ENCODE results near the gene MMP20.

Gene MMP20

DNA sequence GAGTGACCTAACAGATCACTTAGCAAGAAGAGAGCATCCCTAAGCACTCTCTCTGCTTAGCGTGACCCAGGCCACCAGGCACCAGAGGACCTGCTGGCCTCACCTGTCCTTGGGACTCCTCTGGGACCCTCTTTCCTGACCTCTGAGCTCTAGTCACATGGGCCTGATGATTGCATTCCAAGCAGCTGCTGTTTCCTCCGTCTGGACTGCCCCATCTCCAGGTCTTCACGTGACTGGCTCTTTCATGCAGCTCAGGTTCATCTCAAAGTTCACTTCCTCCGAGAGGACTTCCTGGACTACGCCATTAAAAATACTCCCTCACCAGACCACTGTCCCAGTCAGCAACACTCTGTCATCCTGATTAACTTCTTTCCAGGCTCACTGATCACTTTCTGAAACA is 2.9 kb downstream of the MMP20 start:
- no peak for DNase-seq

DNA sequence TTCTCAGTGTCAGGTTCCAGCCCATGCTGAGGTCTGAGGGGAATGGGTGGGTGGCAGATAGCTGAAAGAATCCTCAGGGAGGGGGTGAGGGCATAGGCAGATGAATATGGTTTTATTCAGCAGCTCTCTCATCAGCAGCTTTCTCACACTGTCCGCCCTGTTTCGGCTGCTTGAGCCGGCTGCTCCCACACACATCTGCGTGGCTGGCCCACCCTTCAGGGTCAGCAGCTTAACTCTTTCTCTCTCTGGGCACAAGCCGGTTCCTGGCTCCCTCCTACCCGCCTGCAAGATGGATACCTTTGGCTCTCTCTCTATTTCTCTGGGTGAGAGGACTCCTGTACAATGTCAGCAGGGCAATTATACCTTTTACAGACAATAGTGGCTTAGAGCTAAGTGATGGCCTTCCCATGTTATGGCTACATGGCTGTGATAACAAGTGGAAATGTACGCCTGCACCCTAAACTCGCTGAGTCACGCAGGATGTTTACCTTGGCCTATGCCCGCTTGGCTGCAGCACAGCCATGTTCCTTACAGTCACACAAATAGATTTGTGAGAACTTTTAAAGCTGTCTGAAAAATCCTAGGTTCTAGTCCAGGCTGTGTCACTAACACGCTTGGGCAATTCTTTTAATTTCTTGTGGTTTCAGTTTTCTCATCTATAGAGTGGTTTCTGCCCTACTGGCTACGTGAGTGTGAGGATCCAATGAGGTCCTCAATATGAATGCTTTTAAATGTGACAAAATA is 4.1 kb downstream of the MMP20 start:
- no peak for DNase-seq

- DNase-seq = no peak
These were observed 5.0 kb downstream of the MMP20 start for GRCh38 chr11:102620179-102620578.

GRCh38 chr11:102617466-102618008 is 7.6 kb downstream of the MMP20 start:
- no peak for DNase-seq

DNA sequence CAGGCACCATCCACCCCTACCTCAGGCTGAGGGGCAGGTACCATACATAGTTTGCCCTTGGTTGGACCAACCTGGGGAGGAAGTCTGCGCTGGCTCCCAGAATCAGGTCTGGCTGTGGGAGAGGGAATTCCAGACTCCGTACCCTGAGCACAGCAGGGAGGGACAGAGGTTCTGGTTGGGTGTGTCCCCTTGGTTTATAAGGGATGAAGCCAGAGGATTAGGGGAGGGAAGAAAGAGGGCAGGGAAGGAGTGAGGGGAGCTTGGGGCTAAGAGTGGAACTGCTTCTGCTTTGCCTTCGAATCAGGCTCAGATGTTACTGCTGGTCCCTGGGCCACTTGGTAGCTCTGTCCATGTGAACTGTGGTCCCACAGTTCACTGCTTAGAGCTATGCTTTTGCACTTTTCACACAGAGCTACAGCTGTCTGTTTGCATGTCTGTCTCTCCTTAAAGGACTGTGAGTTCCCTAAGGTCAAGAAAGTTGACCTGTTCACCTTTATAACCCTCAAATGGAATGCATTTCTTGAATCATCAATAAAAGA is 9.2 kb downstream of the MMP20 start:
- DNase-seq = no peak

DNA sequence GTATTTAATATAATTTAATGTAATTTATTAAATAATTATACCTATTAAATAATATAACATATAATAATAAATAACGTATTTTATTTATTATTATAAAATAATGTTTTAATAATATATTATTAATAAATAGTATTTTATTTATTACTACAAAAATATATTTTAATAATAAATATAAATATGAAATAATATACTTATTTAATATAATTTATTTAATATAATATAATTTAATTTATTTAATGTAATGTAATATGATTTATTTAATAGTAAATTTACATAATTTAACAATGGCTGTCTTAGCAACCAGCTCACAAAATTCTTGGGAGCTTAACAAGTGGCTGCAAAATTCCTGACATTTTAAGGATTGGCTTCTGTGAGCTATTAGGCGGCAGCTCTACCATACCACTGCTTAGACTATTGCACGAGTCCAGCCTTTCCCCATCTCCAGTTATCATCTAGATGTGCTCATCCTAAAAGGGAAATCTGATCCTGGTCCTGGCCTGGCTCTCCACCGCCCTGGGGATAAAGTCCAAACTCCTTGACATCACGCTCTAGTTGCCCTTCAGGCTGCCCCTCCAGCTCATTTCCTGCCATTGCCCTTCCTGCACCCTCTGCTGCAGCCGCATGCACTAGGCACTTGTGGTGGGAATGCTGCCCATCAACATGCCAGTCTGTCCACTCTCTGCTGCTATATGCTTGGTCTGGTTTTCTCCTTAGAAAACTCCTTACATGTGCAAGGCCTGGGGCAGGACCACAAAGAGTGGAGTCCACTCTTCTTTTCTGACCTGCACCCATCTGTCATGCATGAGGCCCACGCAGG is 9.8 kb downstream of the MMP20 start:
- no peak for DNase-seq

DNA sequence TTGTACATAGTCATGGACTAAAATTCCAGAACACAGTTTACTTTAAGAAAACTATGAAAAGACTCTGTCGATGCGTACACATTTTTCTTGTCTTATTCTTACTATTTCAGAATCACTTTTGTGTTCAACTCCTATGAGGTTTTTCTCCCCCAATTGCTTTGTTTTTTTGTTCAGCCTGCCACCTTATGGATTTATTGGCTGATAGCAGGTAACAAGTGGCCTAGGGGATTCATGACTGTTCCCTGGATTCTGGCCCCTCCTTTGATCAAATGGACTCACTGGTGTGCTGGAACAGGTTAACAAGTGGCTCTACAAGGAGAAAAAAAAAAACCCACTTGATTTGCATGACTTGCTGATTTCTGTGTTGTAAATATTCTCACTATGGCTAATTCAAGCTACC is 10.6 kb downstream of the MMP20 start:
- no peak for DNase-seq

DNA sequence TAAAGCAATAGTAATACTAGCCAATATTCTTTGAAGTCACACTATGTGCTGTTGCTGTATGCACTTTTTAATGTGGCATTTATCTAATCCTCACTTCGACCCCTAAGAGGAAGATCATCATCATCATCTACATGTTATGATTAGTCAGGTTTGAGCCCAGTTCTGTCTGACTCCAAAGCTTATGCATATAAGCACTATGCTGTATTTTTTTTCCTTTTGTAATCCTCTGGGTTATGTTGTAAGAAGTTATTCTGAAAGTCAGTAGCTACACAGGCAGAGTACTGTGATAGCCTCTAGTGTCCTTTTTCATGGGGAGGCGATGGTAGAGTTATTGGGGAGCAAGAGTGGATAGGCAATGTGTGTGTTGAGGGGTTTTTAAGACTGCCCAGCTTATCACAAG is 11.1 kb downstream of the MMP20 start:
- DNase-seq = no peak

GRCh38 chr11:102613450-102613849 is 11.7 kb downstream of the MMP20 start:
- no peak for DNase-seq

- DNase-seq = no peak
These were observed 13.8 kb downstream of the MMP20 start for GRCh38 chr11:102611291-102611690.

DNA sequence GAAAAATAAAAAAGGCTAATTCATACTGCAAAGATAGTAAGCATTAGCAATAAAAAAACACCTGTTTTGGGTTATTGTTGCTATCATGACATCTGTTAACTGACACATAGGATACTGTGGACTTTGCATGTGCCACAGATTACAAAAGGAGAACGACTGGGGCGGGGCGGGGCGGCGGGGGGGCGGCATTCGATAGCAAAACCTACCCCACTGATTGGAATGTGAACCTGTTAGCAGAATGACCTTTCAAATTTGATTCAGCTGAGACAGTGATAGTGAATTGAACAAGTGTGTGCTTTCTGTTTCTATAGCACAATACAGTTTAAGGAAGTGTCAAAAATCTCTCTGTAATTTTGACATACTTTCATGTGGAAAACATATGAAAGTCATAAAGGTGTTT is 14.9 kb downstream of the MMP20 start:
- no peak for DNase-seq

DNA sequence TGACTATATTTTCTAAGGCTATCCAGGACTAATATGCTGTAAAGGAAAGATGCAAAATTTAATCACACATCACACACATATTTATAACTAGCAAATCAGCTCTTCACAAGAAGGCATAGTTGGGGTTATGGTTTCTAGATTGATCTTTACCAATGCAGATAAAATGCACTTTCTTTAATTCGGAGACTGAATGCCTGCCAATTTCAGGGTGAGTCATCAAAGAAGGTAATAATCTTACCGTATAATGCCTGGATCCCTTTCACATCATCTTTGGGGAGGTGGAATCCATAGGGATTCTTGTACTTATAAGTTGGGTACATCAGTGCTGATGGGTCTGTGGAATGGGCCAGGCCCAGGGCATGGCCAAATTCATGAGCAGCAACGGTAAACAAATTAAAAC is 16.4 kb downstream of the MMP20 start:
- no peak for DNase-seq

- DNase-seq = no peak
These were observed 20.3 kb downstream of the MMP20 start for GRCh38 chr11:102604875-102605274.

DNA sequence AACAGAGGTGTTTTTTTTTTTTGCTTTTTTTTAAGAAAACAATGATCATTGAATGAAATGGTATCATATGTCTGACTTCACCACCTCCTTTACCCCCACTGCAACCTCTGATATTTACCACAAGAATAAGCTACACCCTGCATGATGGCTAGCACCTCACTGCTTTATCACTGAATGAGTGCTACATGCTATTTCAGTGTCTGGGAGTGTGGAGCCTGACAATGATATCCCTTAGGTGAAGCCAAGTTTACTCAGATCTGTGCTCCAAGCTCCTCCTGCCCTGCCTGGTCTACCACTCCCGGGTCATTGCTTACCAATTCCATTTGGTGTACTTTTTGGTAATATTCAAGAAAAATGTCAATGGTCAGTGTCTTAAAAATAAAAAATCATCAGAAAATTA is 21.1 kb downstream of the MMP20 start:
- no peak for DNase-seq

- DNase-seq = no peak
These were observed 21.6 kb downstream of the MMP20 start for GRCh38 chr11:102603576-102603975.

DNA sequence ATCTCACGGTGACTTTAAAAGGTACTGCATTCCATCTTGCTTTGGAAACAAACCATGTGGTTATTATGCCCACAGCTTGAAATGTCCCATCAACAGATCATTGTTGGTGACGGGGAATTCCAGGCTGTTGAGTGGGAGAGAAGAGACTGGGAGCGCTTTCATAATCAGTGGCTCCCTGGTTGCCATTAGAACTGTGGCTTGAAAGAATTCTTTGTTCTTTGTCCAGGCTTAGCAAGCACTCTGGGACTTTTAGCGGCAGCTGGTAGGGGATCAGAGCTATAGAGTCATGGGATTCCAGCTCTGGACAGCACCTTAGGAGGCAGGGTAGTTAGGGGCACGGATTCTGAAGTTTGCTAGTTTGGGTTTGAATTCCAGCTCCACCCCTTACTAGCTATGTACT is 22.0 kb downstream of the MMP20 start:
- DNase-seq = no peak

GRCh38 chr11:102600666-102601065 is 24.5 kb downstream of the MMP20 start:
- no peak for DNase-seq

GRCh38 chr11:102599642-102600261 is 25.4 kb downstream of the MMP20 start:
- no peak for DNase-seq

GRCh38 chr11:102598272-102598671 is 26.9 kb downstream of the MMP20 start:
- DNase-seq = no peak

DNA sequence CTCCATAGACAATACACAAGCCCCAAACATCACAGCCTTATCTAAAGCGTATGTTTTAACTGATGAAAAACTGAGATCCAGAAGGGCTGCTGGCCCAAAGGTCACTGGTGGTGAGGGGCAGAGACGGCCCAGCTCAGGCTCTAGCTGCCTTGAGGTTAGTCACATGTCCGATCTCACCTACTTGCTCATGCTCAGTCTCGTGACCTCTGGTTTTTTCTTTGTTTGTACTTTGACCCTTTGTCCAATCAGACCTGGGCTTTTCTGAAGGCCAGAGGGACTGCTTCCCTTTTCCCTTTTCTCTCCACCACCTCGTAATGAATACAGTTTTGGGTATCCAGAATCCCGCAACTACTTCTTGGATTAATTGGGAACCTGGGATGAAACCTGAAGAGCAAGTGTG is 28.6 kb downstream of the MMP20 start:
- DNase-seq = no peak

DNA sequence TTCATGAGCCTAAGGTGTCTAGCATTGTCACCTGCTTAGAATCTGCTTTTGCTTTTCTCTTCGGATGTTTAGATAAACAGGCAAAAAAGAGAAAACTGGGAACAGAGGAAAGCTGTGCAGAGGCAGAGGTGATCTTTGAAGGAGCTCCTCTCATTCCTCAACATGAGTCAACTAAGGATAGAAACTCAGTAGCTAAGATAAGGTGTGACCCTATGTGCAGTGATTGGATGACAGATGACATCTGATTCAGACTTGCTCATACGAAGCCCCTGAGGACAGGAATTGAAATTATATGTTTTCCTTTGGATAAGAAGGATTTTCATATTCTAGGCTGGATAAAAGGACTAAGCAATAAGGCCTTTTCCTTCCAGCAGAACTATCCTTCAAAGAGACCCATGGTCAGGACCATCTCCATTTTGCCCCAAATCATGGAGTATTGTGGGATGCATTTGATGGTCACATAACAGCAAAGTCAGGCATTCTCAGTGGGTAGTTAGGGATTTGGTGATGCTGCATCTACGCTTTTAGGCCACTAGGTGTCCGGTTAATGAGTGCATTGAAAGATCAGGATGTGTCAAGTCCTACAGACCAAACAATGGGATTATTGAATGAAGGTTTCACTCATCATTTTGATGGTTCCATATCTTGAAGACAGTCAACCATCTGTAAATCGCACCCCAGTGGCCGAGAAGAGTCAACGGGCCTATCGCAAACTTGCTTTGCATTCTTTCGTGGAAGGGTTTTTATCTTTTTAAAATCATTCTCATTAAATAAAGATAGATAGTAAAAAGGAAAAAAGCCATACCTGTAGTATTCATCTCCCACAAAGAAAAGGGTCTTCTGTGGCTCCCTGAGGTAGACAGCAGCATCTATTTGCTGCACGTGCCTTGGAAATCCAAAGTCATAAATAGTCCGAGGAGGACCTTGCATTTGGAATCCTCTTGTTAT is 32.2 kb downstream of the MMP20 start:
- no peak for DNase-seq

DNA sequence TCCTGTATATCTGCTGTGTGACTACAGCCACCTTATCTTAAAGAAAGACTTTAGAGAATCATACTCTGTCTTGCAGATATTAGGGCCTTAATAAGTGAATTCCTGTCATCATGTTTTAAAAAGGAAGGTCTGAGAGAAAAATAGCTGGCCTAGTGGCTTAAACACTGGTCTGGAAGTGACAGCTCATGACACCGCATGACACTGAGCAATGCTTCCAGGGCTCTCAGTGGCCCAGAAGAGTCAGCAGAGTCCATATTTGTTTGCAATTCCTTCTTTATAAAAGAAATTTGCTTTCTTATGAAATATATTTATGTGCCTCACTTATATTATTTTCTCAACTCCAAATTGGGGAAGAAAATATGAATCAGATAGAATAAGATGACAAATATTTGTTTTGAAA is 33.0 kb downstream of the MMP20 start:
- DNase-seq = no peak
